Measurements from ENCODE around the gene YY2. TPM values are rescaled to one million over a fixed set of nuclear protein-coding genes. Genes with fewer than 3 reads are reported as not detected.
"Not testable (repeated sequence)": the region's sequence is repeated elsewhere in the genome, so short reads cannot be mapped to it uniquely, and the experiment has no call there.

The YY2 gene
- total RNA-seq, result 1 to 10 TPM; 1.5 to 2.1 TPM

DNA sequence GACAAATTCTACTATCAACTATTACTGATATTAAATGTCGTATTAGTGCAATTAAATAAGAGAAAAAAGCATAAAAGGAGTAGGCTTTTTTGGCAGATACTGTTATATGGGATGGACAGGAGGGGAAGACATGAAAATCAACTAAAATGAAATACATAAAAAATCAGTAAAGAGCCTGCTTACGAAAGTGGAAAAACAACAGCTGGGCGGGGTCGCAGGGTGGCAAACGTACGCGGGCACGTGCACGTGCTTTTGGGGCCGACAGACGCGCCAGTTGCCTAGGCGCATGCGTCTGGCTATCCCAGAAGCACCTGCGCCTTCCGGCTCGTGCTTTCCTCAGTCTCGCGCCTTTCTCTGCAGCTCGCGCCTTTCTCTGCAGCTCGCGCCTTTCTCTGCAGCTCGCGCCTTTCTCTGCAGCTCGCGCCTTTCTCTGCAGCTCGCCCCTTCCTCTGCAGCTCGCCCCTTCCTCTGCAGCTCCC, at the start of gene YY2:
TSS of gene YY2 (plus strand) at position 51 of the 479 bp plus-strand sequence. CDS start 498 bp downstream, outside the sequence.
- ATAC-seq (no peak), DNase-seq (no peak)
- Mint-ChIP-seq H3K27ac (no peak within 1 kb of the TSS), H3K4me3 (no peak within 1 kb of the TSS), H3K27me3 (ENCODE audit: low read depth) (no peaks in the 10 kb centered on the region), H3K36me3 (ENCODE audit: low read depth) (peaks cover 27% of the 10 kb centered on the region), H3K4me1 (ENCODE audit: low read depth) (no peaks in the 10 kb centered on the region), H3K9me3 (ENCODE audit: insufficient read depth) (no peaks in the 10 kb centered on the region)
- POLR2A ChIA-PET, result no interaction called here
- CTCF ChIA-PET, result no interaction called here

DNA sequence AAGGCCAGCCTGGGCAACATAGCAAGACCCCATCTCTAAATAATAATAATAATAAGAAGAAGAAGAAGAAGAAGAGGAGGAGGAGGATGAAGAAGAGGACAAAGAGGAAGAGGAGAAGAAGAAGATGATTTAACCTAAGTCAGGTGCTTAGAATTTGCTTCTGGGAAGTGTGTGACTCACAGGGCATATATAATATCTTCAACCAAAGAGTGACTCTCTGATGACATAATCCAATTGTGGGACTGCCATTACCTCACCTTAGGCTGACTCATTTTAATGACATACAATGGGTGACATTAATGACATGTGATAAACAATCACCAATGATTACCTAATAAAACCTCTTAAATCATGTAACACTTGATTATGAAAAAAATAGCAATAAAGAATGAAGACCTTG, 49.1 kb upstream of the YY2 start:
- Mint-ChIP-seq H3K4me3 (no peak overlapping the region), H3K9me3 (ENCODE audit: insufficient read depth) (no peaks in the 10 kb centered on the region), H3K4me1 (ENCODE audit: low read depth) (no peaks in the 10 kb centered on the region), H3K27me3 (ENCODE audit: low read depth) (no peaks in the 10 kb centered on the region), H3K36me3 (ENCODE audit: low read depth) (no peaks in the 10 kb centered on the region), H3K27ac (no peak overlapping the region)
- ATAC-seq (no peak), DNase-seq (no peak)
- ChIA-PET POLR2A (no interaction called here), CTCF (no interaction called here)

DNA sequence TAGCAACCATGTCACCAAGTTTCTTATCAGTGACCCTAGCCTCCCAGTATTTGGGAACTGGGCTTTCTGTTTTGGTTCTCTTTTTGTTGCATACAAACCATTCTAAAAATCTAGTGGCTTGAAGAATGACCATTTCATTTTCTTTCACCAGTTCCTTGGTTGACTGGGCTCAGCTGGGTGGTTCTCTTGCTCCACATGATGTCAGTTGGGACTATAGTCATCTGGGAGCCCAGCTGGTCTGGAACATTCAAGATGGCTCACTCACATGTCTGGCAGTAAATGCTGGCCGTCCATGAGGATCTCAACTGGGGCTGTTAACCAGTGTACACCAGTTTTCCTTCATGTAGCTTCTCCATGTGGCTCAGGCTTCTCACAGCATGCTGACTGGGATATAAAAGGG, 44.0 kb upstream of the YY2 start:
- no peak overlapping the region for H3K27ac Mint-ChIP-seq
- ChIA-PET CTCF (no interaction called here), POLR2A (no interaction called here)
- H3K4me1 Mint-ChIP-seq (ENCODE audit: low read depth), result no peaks in the 10 kb centered on the region
- DNase-seq (no peak), ATAC-seq (no peak)
- H3K4me3 Mint-ChIP-seq, result no peak overlapping the region
- H3K9me3 Mint-ChIP-seq (ENCODE audit: insufficient read depth), result no peaks in the 10 kb centered on the region
- no peaks in the 10 kb centered on the region for H3K36me3 Mint-ChIP-seq (ENCODE audit: low read depth)
- H3K27me3 Mint-ChIP-seq (ENCODE audit: low read depth), result no peaks in the 10 kb centered on the region

DNA sequence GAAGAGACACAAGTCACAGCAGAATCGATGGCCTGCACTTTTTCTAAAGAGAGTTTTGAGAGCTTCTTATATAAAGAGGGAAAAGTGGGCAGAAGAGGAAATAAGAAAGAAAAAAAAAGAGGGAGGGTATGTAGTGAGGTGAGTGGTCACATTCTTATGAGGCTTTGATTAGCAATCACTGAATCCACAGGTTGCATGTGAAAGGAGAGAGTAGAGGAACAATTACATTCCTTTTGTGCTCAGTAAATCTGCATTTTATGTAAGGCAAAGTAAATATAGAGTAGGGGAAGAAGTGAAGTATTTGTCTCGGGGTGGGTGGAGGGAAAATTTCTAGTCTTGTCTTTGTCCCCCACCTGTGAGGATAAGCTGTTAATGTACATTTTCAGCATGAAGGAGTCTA, 43.2 kb upstream of the YY2 start:
- Mint-ChIP-seq H3K4me1 (ENCODE audit: low read depth) (no peaks in the 10 kb centered on the region), H3K9me3 (ENCODE audit: insufficient read depth) (no peaks in the 10 kb centered on the region), H3K4me3 (no peak overlapping the region), H3K27me3 (ENCODE audit: low read depth) (no peaks in the 10 kb centered on the region), H3K27ac (no peak overlapping the region), H3K36me3 (ENCODE audit: low read depth) (no peaks in the 10 kb centered on the region)
- ChIA-PET CTCF (no interaction called here), POLR2A (no interaction called here)
- DNase-seq (no peak), ATAC-seq (no peak)

DNA sequence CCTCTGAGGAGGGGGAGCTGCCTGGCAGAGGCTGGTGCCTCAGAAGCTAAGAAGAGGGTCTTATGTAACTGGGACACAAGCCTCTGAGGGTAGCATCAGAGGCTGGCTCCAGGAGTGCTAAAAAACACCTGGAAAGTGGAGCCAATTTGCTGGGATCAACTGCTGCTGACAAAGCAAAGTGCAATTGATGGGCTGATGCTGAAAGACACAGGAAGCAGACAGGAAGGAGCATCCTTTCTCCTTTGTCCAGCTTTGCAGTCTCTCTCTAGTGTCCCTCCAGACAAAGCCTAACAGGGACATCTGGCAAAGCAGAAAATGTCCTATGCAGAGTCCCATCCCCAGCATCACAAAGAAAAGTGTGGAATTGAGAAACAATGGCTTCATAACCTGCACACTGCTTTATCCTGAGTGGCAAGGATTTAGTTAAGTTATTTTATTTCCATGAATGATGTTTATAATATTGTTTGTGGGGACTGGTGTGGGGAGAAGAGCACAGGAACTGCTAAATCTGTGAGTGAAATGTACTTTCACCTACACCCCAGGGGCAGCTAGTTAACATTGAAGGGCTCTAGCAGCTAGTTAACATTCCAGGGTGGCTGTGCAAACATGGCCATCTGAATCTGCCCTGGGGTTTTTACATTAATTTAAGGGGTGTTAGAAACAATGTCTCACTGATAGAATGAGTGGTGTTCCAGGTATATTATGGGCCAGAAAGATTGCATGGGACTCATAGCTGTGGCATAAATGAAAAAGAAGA, 42.0 kb upstream of the YY2 start:
- ChIA-PET CTCF (no interaction called here), POLR2A (no interaction called here)
- Mint-ChIP-seq H3K27ac (no peak overlapping the region), H3K36me3 (ENCODE audit: low read depth) (no peaks in the 10 kb centered on the region), H3K27me3 (ENCODE audit: low read depth) (no peaks in the 10 kb centered on the region), H3K9me3 (ENCODE audit: insufficient read depth) (no peaks in the 10 kb centered on the region), H3K4me3 (no peak overlapping the region), H3K4me1 (ENCODE audit: low read depth) (no peaks in the 10 kb centered on the region)
- DNase-seq (no peak), ATAC-seq (no peak)

DNA sequence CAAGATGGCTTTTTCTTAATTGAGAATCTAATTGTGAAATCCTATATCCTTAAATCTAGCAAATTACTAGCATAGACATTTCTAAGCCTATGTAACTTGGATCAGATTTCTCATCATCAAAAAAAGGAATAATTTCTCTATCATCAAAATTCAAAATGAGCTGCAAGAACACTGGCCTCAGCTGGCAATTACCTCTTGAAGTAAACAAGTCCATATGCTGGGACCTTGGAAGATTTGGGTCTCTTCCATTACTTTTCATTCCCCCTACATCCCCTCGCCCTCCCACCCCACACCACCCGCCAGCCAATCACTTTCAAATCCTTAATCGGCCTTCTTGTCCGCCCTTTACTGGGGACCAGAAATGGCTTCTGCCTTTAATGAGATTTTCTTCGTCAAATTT, 39.7 kb upstream of the YY2 start:
- no peak for DNase-seq
- no peaks in the 10 kb centered on the region for H3K27me3 Mint-ChIP-seq (ENCODE audit: low read depth)
- ChIA-PET CTCF (no interaction called here), POLR2A (no interaction called here)
- H3K4me1 Mint-ChIP-seq (ENCODE audit: low read depth), result no peaks in the 10 kb centered on the region
- no peaks in the 10 kb centered on the region for H3K9me3 Mint-ChIP-seq (ENCODE audit: insufficient read depth)
- no peaks in the 10 kb centered on the region for H3K36me3 Mint-ChIP-seq (ENCODE audit: low read depth)
- no peak overlapping the region for H3K4me3 Mint-ChIP-seq
- no peak for ATAC-seq
- H3K27ac Mint-ChIP-seq, result no peak overlapping the region

DNA sequence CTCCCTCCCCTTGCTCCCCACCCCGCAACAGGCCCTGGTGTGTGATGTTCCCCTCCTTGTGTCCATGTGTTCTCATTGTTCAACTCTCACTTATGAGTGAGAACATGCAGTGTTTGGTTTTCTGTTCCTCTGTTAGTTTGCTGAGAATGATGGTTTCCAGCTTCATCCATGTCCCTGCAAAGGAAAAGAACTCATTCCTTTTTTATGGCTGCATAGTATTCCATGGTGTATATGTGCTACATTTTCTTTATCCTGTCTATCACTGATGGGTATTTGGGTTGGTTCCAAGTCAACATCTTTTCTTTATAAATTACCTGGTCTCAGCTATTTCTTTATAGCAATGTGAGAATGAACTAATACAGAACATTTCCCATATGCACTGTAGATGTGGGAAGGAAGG, 35.6 kb upstream of the YY2 start:
- H3K27me3 Mint-ChIP-seq (ENCODE audit: low read depth); H3K4me3 Mint-ChIP-seq; DNase-seq; ATAC-seq; H3K36me3 Mint-ChIP-seq (ENCODE audit: low read depth); CTCF ChIA-PET; H3K9me3 Mint-ChIP-seq (ENCODE audit: insufficient read depth); H3K4me1 Mint-ChIP-seq (ENCODE audit: low read depth); H3K27ac Mint-ChIP-seq; POLR2A ChIA-PET: not testable (repeated sequence)

DNA sequence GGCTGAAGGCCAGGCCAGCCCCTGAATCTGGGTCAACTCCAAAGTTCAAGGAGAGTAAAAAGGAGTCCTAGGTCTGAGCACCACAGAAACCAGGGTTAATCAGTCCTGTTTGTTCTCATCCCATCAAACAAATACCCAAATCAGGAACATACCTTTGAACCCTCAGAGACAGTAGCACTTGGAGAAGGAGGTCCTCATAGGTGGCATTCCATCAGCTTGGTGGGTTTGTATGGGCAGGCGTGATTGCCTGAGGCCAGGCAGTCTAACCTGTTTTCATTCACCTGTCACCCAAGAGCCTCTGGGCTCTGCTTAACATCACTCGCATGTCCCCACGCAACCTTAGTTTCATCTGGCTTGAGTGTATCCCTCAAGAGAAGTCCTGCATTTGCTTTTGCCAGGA, 33.9 kb upstream of the YY2 start:
- Mint-ChIP-seq H3K27me3 (ENCODE audit: low read depth) (no peaks in the 10 kb centered on the region), H3K4me3 (no peak overlapping the region), H3K27ac (no peak overlapping the region), H3K9me3 (ENCODE audit: insufficient read depth) (no peaks in the 10 kb centered on the region), H3K36me3 (ENCODE audit: low read depth) (no peaks in the 10 kb centered on the region), H3K4me1 (ENCODE audit: low read depth) (no peaks in the 10 kb centered on the region)
- ChIA-PET POLR2A (no interaction called here), CTCF (no interaction called here)
- no peak for ATAC-seq
- DNase-seq, result no peak

DNA sequence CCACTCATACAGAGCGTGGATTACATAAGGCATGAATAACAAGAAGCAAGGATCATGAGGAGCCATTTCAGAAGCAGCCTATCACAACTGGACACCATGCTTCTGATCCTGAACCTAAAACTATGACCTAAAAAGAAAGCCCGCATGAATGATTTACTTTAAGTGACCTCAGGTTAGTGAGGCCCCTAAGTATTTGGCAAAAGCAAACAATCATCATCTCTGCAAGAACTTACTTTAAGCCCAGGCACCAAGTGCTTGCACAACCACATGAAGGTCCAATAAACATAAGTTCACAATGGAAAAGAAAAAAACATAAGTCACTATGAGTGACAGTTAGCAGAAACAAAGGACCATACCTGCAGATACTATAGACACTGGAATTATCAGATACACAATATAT, 24.3 kb upstream of the YY2 start:
- ChIA-PET POLR2A (no interaction called here), CTCF (no interaction called here)
- no peak overlapping the region for H3K27ac Mint-ChIP-seq
- no peaks in the 10 kb centered on the region for H3K9me3 Mint-ChIP-seq (ENCODE audit: insufficient read depth)
- no peak overlapping the region for H3K4me3 Mint-ChIP-seq
- no peak for DNase-seq
- H3K27me3 Mint-ChIP-seq (ENCODE audit: low read depth), result peaks cover 3% of the 10 kb centered on the region
- H3K4me1 Mint-ChIP-seq (ENCODE audit: low read depth), result no peaks in the 10 kb centered on the region
- ATAC-seq, result no peak
- no peaks in the 10 kb centered on the region for H3K36me3 Mint-ChIP-seq (ENCODE audit: low read depth)

DNA sequence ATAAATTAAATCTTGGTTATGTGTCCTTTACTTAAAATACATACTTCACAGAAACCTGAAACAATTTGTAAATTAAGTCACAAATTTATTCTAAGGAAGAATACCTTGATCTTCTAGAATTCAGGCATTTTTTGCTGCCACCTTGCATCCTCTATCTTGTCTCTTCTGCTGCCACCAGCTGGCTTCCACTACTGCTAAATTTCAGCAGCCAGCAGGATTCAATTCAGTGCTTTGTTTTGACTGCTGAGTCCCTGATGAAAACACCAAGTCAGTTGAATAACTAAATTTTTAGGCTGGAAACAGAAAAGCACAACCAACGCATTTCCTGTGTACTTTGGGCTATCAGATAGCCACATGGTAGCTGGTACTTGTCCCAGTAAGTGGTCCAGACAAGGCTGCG, 18.7 kb upstream of the YY2 start:
- Mint-ChIP-seq H3K4me1 (ENCODE audit: low read depth) (peaks cover 8% of the 10 kb centered on the region), H3K4me3 (no peak overlapping the region), H3K9me3 (ENCODE audit: insufficient read depth) (no peaks in the 10 kb centered on the region), H3K36me3 (ENCODE audit: low read depth) (peaks cover 4% of the 10 kb centered on the region), H3K27me3 (ENCODE audit: low read depth) (no peaks in the 10 kb centered on the region), H3K27ac (no peak overlapping the region)
- ChIA-PET POLR2A (no interaction called here), CTCF (interaction anchor here (1.1 kb wide), 1 partner anchor 16 kb away, joined by 3 read pairs; no protein-coding TSS in a partner anchor)
- no peak for DNase-seq
- no peak for ATAC-seq

DNA sequence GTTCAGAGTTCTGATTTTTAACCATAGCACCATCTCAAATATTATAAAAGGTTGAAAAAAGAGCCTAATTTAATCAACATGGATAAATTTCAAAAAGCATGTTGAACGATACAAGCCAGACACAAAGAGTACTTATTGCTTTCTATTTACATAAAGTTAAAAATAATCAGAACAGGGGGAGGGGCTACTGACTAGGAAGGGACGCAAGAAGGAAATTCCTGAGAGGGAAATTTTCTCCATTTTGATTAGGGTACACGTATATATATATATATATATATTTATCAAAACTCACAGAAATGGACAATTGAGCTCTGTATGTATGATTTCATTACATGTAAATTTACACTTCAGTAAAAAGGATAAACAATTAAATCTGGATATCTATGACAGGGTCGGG, 16.9 kb upstream of the YY2 start:
- ChIA-PET CTCF (interaction anchor here (0.9 to 2.4 kb wide), 6 partner anchors 134 to 1309 kb away, joined by 3 to 19 read pairs (median 4); no protein-coding TSS in a partner anchor), POLR2A (interaction anchor here (0.5 to 1.0 kb wide), 6 partner anchors 14 to 464 kb away, joined by 3 to 5 read pairs (median 4); partner anchors contain the start of gene CNKSR2)
- DNase-seq, result no peak
- Mint-ChIP-seq H3K9me3 (ENCODE audit: insufficient read depth) (no peaks in the 10 kb centered on the region), H3K27me3 (ENCODE audit: low read depth) (no peaks in the 10 kb centered on the region), H3K27ac (peak overlapping the region; percentile 89), H3K4me3 (peak overlapping the region; percentile 88), H3K36me3 (ENCODE audit: low read depth) (peaks cover 7% of the 10 kb centered on the region), H3K4me1 (ENCODE audit: low read depth) (peaks cover 8% of the 10 kb centered on the region)
- ATAC-seq, result no peak

DNA sequence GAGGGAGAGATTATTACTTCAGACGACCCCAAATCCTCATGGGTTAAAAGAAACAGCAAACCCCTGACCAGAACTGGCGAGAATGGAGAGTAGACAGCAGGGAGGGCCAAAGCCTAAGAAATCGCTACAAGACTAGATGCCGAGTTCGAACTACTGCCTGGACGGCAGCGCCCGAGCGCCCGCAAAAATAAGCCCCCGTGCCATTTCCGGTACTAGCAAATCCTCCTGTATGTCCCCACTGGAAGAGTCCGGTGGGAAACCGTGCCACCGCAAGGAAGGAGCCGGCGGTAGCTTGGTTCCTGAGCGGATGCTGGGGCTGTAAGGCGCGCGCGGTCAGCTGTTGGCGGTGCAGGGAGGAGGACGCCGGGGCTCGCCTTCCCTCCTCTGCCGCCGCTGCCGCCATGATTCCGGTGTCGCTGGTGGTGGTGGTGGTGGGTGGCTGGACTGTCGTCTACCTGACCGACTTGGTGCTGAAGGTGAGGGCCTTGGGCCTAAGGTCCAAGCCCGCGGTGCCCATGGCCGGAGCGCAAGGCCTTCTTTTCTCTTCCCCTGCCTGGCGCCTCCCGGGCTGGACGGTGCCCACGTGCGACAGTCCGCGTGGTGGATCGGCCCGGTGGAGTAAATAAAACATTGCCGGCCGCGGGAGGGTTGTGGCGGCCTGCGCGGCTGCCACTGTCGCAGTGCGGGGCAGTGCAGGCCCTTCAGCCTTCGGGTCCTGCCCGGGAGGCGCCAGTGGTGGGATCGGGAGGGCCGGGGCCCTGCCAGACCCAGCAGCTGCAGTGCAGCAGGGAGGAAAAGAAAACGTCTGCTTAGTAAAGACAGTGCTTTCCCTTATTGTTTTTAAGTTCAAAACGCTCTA, 16.2 kb upstream of the YY2 start, which contains the start of gene MBTPS2:
TSS of gene MBTPS2 (plus strand) at position 284 of the 859 bp plus-strand sequence. CDS start at position 402, 118 bp downstream.
- ChIA-PET CTCF (interaction anchor here (0.9 to 2.4 kb wide), 6 partner anchors 134 to 1309 kb away, joined by 3 to 19 read pairs (median 4); no protein-coding TSS in a partner anchor), POLR2A (interaction anchor here (0.5 to 1.1 kb wide), 7 partner anchors 13 to 465 kb away, joined by 3 to 5 read pairs (median 4); partner anchors contain the start of gene CNKSR2)
- Mint-ChIP-seq H3K4me1 (ENCODE audit: low read depth) (peaks cover 8% of the 10 kb centered on the region), H3K4me3 (peak within 1 kb of the TSS; percentile 88), H3K27me3 (ENCODE audit: low read depth) (no peaks in the 10 kb centered on the region), H3K27ac (peak within 1 kb of the TSS; percentile 89), H3K36me3 (ENCODE audit: low read depth) (peaks cover 7% of the 10 kb centered on the region), H3K9me3 (ENCODE audit: insufficient read depth) (no peaks in the 10 kb centered on the region)
- DNase-seq (peak; percentile 87), ATAC-seq (peak; percentile 96)
